GM18520 (cell line): ENCODE measurements around the gene LY6G5B.
A peak's percentile ranks its signal among the peaks of the same experiment; 100 is the strongest.

Experiments
- ATAC-seq: cut with Tn5 transposase; IDR thresholded peaks from one replicate; pipeline ENCODE4 v1.9.1; 2021; ENCODE audit not compliant: unreplicated experiment

The LY6G5B gene

DNA sequence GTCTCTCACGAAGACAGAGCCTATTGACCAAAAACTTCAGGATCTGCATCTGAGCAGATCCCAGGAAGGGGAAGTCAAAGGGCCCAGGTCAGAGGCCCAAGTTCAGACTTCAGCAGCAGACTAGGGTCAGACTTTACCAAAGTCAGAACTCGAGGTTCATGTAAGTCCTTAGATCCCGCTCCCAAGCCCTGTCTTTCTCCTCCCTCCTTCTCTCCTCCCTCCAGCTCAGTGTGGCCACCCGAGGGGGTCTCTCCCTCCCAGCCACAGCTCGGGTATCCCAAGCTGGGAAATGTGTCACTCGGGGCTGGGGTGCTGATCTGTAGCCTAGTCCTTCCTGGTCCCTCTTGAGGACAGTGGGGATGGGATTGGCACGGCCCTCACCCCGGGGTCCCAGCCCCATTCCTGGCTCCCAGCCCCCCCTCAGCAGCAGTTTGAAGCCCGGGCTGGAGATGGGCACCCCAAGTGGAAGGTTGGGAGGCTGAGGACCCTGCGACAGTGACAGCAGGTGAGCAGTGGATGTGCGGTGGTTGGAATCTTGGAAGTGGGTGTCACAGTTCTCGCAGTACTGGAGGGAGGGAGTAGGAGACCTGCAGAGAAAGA lies 7.6 kb upstream of the LY6G5B start:
- no peak for ATAC-seq

DNA sequence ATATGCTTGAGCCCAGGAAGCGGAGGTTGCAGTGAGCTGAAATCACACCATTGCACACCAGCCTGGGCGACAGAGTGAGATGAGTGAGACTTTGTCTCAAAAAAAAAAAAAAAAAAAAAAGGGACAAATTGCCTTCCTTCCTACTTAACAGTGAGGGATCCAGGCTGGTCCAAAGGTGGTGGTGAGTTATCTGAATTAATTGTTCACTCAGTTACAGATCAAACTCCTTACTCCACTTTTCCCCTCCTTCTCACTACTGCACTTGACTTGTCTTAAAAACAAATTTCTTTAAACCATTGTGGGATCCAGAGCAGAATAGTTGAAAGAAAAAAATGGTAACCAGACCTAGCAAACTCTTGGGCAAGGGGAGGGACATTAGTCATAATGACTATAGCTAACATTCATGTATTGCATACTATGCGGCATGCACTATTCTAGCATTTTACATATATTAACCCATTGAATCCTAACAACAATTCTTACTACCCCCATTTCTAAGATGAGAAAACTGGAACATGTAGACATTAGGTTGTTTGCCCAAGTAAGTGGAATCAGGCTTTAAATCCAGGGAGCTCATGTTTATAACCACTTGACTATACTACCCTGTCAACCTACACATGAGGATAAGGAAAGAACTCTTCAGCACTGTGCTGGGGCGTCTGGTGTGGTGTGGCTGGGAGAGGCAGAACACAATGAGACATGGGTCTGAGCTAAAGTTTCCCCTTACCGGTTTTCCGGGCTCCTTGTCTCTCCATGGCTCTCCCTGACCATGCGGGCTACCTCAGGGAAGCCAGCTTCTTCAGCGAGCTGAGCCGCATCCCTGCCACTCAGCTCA lies 6.4 kb upstream of the LY6G5B start:
- ATAC-seq: no peak

GRCh38 chr6:31663961-31664789 lies 5.6 kb upstream of the LY6G5B start:
- ATAC-seq: no peak

GRCh38 chr6:31664790-31665500 lies 4.8 kb upstream of the LY6G5B start, which contains the start of gene GPANK1:
Gene GPANK1 (minus strand): TSS chr6:31664997. CDS start chr6:31664478, 519 bp downstream.
- ATAC-seq: peak; percentile 25

DNA sequence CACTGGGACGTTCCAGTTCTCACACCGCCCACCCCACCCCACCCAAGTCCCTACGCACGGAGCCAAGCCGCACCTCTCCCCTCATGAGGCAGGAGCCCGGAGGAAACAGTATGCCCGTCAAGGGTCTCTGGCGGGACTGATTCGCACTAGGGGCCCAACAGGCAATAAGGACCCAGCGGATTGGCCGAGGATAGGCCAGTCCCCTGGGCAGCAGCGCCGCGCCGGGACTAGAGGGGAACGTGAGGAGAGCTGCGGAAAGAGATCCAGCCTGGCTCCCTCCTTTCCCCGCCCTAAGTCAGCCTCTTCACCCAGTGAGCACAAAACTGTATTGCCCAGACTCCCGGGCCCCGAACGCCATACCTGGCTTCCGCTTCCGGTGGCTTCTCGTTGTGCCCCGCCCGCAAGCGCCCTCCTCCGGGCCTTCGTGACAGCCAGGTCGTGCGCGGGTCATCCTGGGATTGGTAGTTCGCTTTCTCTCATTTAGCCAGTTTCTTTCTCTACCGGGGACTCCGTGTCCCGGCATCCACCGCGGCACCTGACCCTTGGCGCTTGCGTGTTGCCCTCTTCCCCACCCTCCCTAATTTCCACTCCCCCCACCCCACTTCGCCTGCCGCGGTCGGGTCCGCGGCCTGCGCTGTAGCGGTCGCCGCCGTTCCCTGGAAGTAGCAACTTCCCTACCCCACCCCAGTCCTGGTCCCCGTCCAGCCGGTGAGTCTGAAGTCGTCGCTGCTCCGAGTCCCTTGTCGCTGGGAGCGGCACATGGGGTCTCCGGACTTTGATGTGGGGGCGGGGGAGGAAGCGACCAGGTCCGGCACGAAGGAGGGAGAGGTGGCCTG lies 4.1 kb upstream of the LY6G5B start, which contains the start of gene CSNK2B:
TSS of gene CSNK2B (plus strand) at position 580 of the 836 bp plus-strand sequence. CDS start 752 bp downstream, outside the sequence.
- ATAC-seq: peak; percentile 81

GRCh38 chr6:31666337-31666965 lies 3.3 kb upstream of the LY6G5B start:
- ATAC-seq: no peak

DNA sequence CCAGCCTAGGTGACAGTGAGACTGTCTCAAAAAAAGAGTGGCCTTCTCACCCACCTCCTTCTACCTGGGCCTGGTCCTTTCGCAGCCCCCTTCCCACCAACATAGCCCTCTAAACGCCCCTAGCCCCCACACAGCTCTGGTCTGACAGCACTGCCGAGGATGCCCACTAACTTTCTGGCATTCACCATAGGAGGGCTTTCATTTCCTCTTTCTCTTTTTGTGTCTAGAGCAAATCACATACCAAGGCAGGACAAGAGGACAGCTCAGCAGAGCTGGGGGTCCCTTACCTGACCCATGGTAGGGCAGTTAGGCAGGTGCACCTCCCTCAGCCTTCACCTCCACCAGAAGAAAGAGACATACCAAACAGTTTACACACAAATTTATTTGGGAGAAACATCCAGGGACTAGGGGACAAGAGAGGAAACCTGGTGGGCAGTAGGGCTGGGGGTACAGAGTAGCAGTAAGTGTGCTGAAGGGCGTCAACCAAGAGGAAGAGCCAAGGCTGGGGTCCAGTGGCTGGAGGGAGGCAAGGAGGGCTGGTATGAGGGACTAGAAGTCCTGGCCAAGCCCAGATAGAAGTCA lies 6.6 kb downstream of the LY6G5B start:
- ATAC-seq: no peak

DNA sequence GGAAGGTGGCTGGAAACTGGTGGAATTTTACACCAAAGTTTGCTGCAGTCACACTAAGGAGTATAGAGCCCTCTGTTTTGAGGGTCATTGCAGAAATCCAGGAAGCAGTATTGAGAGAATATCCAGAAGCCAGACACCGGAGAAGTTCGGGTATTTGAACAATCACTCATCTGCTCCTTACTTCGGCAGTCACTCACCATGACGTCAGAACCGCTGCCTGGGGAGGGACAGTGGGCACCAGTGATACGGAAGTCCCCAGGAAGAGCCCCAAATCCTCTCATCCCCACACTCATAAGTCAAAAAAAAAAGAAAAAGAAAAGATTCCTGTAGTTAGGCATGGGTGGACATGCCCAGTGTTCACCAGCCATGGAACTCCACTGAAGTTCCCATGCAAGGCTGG lies 7.1 kb downstream of the LY6G5B start:
- ATAC-seq: no peak

GRCh38 chr6:31677955-31678354 lies 8.2 kb downstream of the LY6G5B start:
- ATAC-seq: no peak

DNA sequence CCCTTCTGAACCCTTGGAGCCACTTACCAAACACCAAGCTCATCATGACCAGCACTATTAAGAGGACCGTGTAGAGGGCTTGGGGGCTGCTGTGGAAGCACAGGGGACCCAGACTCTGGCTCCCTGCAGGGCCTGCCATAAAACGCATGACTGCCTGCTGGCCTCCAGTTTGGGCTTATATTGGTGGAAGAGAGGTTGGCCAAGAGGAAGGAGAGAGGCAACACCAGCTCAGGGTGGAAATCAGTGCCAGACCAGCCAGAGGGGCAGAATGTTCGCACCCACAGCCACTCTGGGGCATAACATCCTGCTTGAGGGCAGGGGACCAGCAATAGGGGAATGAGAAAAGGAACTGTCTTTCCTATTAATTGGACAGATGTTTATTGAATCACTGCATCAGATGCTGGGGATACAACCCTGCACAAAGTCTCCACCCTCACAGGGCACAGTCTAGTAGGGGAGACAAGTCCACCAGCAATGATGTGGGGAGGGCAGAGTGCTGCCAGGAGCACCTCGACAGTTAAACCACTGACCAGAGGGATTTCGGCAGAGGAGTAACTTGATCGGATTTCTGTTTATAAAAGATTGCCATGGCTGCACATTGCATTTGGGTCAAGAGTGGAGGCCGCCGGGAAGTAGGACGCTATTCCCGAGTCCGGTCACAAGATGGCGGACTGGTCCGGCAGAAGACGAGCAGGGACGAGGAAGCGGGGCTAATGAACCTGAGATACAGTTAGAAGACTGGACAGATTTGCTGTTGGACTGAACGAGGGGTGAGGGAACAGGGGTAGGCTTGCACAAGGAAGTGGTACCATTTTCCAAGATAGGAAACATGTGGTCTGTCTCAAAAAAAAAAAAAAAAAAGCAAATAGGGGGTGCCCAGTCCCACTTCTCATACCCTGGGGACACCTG lies 10.7 kb downstream of the LY6G5B start, which contains the start of gene LY6G5C:
TSS of gene LY6G5C (minus strand) at position 842 of the 909 bp plus-strand sequence. CDS start at position 148, 694 bp downstream.
- ATAC-seq: no peak

- ATAC-seq: no peak
Observed at GRCh38 chr6:31681135-31681671, 11.4 kb downstream of the LY6G5B start.

GRCh38 chr6:31683591-31683990 lies 13.8 kb downstream of the LY6G5B start:
- no peak for ATAC-seq

DNA sequence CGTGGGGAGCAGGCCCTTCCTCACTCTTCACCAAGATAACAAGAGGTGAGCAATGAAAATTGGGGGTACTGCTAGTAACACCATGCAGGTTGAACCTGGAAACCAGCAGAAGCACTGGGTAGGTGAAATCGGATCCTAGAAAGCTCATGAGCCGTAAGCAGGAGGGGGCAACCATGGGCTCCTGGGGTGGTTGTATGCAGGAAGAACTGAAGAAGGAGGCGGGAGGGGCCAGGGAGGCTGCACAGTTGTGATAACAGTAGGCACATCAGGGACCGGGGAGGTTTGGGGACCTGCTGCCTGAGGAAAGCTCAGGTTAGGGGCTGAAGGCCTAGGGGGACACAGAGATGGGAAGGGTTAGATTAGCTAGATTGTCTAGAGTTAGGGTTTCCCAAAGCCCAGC lies 16.7 kb downstream of the LY6G5B start:
- no peak for ATAC-seq

DNA sequence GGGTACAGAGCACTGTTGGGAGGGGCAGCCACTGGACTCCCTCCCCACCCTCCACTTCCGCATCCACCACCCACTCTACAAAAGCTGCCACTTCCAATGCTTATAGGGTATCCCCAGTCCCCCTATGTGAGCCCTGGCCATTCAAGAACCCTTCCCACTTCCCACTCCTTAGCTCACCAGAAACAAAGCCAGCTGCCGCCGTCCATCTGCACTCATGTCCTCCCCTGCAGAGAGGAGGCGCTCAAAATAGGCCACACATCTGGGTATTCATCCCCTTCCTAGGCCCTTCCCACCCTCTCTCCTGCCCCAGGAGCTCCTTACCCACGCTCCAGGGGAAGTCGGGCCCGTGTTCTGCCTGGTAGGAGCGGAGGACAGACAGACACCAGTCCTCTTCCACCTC lies 17.5 kb downstream of the LY6G5B start:
- ATAC-seq: no peak

DNA sequence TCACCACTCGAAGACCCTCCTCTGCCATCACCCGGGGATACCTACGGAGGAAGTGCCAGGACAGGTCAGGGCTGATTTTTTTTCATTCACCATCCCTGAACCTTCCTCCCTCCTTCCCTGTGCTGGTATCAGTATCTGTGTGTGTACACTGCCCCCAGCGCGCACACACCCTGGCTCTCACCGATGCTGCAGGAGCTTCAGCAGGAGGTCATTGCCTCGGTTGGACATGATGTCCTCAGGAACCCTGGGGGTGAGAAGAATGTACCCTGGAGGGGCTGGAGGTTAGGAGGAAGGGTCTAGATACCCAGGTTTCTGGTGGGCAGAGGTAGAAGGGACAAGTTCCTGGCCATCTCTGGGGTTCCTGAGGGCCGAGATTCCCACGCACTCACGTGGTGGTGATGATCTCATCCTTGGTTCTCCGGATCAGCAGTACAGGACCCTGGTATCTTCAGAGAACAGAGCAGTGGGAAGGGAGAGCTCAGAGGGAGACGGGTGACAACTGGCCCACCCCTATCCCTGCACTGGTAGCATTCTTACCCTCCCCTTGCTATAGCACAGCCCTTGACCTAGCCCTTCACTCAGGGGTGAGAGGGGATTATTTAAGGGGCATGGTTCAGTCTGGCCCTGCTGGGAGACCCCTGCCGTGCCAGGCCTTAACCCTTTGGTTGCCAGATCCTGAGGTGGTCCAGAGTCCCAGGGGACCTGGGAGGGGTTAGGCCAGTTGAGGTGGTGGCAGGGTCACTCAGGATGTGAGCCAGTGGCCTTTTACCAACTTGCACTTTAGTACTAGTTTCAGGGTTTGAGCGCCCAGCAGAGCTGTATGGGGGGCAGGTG lies 18.3 kb downstream of the LY6G5B start:
- ATAC-seq: no peak

- ATAC-seq: no peak
Observed at GRCh38 chr6:31689249-31690110, 19.7 kb downstream of the LY6G5B start.
